ENCODE data around the gene ACAP3.

ACAP3 gene

DNA sequence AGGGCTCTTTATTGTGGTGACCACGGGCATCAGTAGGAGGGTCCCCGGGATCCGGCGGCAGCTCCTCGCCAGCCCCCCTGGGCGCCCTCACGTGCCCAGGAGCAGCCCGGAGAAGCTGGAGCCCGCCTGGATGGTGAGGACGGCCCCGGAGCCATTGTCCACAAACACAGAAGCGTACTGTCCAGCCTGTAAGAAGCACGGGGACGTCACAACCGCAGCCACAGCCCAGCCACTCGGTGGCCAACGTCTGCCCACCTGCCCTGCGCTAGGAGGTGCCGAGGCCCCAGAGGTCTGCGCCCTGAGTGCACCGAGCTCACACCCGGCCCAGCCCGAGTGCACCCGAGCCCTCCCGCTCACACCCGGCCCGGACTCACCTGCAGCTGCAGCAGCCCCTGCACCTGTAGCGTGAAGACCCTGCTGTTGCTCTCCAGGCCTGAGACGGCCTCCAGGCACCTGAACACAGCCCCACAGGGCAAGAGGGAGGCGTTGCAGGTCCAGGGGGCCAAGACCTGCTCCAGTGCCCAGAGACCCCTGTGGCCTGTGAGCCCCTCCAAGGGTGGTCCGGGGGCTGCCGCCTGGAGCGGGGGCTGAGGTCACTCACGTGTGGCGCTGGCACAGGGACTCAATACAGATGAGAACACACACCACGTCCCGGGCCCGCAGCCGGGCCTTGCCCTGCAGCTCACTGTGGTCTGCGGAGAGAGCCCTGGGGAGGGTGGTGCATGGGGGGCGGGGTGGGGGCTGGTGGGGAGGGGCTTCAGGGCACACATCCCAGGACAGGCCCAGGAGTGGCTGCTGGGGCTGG lies 65.1 kb downstream of the ACAP3 start:
- DNase-seq: no peak
